NCI-H2107 treated with DMSO at 0.1 percent for 48 hours (cell line): ENCODE data around the gene STRN3.
"Not testable (repeated sequence)": the region's sequence is repeated elsewhere in the genome, so short reads cannot be mapped to it uniquely, and the experiment has no call there.

Experiments used
- DNase-seq: peaks from one replicate; lab custom pipeline; 2025; ENCODE audit not compliant: unreplicated experiment; lab: John Stamatoyannopoulos, UW

STRN3 gene

DNA sequence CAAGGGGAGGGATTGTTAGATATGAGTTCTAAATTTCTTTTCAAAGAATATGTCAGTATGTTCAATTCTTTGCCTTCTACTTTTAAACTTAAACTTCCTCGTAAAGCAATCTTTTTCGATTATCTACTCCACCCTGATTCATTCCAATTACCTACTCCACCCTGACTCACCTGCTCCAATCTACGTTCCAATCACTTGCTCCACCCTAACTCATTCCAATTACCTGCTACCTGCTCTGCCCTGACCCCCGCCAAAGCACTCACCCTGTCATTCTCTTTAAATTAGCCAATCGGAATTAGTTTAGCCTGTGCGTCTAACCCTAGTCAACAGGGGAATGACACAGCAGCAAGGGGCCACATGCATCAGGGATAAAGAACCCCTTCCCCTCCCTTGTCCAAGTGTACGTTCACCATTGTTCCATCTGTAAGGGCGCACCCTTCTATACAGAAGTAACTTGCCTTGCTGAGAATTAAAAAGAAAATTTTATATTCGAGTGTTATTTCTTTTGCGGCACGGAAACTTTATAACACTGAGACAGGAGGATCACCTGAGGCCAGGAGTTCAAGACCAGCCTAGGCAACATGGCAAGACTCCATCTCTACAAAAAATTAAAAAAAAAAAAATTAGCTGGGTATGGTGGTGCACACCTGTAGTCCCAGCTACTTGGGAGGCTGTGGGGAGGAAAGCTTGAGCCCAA, 54.0 kb downstream of the STRN3 start:
- not testable (repeated sequence) for DNase-seq

DNA sequence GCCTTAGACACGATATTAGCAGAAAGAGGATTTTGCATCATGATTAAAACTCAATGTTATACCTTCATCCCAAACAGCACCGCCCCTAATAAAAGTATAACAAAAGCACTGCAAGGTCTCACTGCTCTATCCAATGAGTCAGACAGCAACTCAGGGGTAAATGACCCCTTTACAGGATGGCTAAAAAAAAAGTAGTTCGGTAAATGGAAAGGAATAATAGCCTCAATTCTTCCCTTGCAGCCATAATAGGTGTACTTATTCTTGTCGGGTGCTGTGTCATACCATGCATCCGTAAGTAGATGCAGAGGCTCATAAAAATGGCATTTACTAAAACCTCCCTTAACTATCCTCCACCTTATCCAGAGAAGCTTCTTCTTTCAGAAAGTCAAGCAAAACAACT, 54.6 kb downstream of the STRN3 start:
- DNase-seq = no peak

DNA sequence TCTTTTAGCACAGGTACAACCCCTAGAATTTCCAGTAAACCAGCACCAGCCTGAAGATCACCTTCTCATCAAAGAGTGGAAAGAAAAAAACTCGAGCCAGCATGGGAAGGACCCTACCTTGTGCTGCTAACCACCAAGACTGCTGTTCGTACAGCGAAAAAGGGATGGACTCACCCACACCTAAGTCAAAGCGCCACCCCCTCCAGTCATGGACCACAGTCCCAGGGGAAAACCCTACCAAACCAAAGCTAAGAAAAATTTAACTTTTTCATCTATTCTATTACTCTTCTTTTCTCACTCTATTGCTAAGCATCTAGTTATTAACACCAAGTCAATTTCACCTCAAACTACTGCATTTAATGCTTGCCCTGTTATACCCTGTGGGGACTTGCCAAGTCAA, 56.4 kb downstream of the STRN3 start:
- DNase-seq = not testable (repeated sequence)

DNA sequence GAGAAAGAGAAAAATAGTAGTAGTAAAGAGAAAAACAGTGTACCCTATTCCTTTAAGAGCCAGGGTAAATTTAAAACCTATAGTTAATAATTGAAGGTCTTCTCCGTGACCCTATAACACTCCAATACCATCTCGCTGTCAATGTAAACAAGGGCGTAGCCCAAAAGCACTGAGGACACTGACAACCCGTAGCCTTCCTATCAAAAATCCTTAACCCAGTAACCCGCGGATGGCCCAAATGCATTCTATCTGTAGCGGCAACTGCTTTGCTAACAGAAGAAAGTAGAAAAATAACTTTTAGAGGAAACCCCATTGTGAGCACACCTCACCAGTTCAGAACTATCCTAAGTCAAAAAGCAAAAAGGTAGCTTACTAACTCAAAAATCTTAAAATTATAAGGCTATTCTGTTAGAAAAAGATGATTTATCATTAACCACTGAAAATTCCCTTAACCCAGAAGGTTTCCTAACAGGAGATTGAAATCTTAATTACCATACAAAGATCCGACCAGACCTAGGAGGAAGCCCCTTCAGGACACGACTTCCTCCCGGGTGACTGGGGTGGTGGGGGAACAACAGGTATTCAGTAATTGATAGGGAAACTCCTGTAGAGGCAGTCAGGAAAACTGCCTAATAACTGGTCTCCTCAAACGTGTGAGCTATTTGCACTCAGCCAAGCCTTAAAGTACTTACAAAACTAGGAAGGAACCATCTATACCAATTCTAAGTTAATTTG, 58.6 kb downstream of the STRN3 start:
- not testable (repeated sequence) for DNase-seq

DNA sequence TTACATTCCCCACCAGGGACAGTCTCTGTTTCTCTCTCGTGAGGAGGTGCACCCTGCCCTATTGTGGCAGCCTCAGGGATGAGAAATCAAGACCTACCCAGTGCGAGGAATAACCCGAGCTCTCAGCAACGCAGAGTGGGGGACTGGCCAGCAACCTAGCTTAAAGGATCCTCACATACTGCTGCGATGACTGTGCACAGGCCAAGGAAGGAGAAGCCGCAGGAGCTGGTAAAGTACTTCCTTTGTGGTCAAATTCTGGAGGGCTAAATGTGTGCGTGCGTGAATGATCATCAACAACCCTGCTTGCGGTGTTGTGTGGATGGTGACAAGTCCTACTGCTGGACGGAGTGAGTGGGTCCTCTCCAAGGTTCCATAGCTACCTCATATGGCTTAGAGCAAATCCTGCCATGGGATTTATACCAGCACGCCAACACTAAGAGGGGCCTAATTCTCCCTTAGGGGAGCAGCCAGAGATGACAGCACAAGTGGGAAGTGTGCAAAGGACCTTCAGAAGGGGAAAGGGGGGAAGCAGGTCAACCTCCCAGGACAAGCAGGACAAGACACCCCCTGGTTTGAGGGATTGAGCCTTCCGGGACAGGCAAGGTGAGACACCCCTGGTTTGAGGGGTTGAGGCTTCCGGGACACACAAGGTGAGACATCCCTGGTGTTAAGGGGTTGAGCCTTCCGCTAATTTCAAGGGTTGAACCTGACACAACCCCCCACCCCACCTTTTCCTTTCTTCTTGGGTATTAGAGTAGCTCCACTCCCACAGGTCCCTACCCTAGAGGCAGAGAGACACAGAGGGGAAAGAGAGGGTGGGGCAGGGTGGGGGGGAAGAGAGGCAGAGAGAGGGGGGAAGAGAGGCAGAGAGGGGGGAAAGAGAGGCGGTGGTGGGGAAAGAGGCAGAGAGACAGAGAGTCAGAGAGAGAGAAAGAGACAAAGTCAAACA, 59.5 kb downstream of the STRN3 start:
- DNase-seq = no peak

DNA sequence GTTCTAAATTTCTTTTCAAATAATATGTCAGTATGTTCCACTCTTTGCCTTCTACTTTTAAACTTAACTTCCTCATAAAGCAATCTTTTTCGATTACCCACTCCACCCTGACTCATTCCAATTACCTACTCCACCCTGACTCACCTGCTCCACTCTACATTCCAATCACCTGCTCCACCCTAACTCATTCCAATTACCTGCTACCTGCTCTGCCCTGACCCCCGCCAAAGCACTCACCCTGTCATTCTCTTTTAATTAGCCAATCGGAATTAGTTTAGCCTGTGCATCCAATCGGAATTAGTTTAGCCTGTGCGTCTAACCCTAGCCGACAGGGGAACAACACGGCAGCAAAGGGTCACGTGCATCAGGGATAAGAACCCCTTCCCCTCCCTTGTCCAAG, 60.3 kb downstream of the STRN3 start:
- not testable (repeated sequence) for DNase-seq

DNA sequence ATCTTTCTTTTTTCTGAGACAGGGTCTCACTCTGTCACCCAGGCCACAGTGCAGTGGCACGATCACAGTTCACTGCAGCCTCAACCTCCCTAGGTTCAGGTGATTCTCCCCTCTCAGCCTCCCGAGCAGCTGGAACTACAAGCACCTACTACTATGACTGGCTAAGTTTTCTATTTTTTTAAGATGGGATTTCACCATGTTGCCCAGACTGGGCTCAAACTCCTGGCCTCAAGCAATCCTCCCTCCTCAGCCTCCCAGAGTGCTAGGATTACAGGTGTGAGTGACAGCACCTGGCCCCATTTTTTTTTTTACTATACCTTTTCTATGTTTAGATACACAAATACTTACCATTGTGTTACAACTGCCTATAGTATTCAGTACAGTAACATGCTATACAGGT, 63.6 kb downstream of the STRN3 start:
- not testable (repeated sequence) for DNase-seq

DNA sequence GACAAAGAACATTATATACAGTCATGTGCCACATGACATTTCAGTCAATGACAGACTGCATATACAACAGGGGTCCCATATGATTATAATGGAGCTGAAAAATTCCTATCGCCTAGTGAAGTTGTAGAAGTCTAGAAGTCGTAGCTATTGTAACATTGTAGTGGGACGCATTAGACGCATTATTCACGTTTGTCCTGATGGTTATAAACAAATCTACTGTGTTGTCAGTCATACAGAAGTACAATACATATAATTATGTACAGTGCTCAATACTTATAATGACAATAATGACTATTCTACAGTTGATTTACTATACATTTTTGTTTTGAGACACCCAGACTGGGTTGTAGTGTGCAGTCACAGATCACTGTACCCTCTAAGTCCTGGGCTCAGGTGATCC, 64.8 kb downstream of the STRN3 start:
- DNase-seq = no peak

DNA sequence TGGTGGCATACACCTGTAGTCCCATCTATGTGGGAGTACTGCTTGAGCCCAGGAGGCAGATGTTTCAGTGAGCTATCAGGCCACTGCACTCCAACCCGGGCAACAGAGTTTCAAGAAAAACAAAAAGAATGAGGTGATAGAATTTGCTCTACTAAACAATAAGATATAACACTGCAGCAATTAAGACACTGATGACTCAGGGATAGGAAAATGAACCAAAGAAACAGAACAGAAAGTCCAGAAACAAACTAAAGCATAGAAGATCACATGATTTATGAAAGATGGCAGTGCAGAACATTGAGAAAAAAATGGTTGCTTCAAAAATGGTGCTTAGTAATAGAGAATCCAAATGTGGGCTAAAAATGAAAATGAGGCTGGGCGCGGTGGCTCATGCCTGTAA, 66.0 kb downstream of the STRN3 start:
- DNase-seq = no peak

DNA sequence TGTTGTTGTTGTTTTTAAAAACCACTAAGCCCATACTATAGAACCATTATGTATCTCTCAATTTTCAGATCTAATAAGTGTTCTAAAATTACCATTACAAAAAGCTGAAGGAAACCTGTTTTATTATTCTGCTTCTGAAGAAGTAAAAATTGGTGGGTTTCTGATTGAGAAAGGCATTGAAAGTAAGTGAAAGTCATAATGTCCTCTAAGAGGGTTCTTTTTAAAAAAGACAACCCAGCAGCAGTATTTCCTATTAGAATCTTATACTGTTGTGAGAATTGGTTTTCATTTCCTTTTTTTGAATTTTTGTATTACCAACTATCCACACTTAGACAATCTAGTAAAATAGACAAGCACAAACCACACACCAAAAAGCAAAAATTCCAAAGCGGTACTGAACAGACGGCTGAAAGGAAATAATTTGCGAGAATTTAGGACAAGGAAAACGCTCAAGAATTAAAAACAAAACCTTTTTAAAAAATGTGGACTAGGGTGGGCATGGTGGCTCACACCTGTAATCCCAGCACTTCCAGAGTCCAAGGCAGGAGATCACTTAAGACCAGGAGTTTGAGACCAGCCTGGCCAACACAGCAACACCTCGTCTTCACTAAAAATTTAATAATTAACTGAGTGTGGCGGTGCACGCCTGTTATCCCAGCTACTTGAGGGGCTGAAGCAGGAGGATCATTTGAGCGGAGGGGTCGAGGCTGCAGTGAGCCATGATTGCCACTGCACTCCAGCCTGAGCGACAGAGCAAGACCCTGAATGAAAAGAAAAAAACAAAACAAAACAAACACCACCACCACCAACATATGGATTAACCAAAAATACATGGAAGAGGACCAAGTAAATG, 67.4 kb downstream of the STRN3 start:
- no peak for DNase-seq

DNA sequence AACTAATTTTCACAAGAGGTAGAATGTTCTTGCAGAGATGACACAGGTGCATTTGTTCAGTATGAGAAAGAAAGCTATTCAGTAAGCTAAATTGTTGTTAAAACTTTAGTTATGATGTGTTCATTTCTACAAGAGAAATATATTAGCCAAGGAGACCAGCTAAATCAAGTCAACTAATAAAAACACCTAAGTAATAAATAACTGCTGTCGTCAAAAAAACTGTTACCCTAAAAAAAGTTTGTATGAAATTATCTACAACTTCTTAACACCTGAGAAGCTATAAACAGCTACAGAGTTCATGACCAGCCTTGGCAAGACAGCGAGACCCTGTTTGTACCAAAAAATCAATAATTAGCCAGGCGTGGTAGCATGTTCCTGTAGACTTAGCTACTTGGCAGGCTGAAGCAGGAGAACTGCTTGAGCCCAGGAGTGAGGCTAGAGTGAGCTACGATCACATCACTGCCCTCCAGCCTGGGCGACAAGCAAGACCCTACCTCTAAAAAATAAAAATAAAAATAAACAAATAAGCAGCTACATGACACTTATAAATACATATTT, 68.3 kb downstream of the STRN3 start:
- DNase-seq = no peak

DNA sequence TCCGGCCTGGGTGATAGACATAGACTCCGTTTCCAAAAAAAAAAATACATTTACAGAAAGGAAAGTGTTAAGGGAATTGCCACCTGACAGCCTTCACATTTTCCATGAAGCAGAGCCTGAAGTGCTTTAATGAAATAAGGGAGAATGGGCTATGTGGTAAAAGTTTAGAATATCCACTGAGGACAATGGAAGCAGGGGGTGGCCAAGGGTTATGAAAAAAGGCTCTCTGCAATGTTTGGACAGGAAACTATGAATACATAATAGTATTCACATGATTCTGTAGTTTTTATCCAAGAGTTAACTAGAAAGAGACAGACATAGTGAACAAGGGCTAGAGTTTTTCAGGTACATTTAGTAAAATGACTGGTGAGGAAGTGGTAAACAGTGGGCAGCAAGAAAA, 76.5 kb downstream of the STRN3 start:
- no peak for DNase-seq

DNA sequence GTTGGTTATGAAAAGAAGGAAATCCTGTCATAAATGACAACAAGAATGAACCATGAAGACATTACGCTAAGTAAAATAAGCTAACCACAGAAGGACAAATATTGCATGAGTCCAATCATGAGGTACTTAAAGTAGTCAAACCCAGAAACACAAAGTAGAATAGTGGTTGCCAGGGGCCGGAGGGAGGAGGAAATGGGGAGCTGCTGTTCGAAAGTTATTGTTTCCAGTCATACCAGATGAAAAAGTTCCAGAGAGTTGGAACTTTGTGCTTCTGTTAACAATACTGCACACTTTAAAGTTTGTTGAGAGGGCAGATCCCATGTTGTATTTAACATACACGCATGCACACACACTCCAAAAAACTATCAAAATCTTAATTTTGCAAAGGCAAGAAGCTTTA, 82.5 kb downstream of the STRN3 start:
- DNase-seq = no peak

DNA sequence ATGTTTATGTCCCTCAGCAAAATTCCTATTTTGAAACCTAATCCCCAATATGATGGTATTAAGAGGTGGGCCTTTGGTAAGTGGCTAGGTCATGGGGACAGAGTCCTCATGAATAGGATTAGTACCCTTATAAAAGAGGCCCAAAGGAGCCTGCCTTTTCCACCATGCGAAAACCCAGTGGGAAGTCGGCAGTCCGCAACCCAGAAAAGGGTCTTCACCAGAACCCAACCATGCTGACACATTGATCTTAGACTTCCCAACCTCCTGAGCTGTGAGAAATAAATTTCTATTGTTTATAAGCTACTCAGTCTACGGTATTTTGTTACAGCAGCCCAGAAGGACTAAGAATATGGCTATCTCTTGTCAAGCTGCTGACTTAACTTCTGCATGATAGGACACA, 85.3 kb downstream of the STRN3 start:
- no peak for DNase-seq

DNA sequence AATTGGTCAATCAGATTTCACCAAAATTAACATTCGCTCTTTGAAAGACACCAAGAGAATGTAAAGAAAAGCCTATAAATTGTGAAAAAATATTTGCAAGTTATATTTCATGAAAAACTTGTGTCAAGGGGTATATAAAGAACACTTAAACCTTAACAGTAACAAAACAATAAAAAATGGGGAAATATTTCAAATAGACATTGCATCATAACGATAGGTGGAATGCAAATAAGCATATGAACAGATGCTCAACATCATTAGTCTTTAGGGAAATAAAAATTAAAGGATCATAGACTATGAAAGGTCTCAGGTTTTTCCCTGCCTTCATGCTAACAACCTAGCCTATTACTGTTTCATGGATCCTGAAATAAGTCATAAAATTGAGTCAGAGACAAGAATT, 87.6 kb downstream of the STRN3 start:
- DNase-seq = no peak

DNA sequence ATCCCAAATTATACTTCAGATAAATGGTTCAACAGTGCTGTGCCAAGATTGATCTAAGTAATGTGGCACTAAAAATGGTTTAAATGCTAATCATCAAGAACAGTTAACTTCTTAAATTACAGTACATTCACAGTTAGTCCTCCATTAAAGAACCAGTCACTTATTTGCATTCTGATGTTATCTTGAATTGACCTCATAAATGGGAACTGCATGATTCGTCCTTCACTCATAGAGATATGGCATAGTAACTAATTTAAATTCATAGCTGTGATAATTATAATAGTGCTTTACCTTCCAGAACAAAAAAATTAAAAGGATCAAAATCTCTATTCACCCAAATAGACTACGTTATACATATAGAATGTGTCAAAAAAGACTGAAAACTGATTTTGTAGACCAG, 90.7 kb downstream of the STRN3 start:
- DNase-seq = no peak

DNA sequence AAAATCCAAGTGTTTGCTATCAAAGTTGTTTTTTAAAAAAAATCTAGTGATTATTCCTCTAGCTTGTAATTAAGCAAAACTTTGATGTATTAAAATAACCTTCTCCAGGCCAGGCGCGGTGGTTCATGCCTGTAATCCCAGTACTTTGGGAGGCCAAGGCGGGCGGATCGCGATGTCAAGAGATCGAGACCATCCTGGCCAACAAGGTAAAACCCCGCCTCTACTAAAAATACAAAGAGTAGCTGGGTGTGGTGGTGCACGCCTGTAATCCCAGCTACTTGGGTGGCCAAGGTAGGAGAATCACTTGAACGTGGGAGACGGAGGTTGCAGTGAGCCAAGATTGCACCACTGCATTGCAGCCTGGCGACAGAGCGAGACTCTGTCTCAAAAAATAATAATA, 92.2 kb downstream of the STRN3 start:
- DNase-seq = not testable (repeated sequence)

DNA sequence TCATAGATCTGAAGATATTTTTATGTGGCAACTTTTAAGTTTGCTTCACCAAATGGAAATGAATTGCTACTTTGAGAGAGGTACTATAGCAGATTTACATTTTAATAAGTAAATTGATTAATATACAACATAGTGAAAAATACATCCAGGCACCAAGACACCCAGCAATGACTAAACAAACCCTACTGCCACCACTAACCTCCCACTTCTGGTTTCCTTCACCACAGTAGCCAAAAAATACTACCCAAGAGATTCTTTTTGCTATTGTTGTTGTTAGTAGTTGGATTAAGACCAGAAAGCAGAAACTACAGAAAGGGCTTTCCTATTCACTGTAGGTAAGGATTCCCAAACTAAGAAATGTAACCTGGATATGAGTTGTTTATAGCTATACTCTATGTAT, 97.7 kb downstream of the STRN3 start:
- no peak for DNase-seq

DNA sequence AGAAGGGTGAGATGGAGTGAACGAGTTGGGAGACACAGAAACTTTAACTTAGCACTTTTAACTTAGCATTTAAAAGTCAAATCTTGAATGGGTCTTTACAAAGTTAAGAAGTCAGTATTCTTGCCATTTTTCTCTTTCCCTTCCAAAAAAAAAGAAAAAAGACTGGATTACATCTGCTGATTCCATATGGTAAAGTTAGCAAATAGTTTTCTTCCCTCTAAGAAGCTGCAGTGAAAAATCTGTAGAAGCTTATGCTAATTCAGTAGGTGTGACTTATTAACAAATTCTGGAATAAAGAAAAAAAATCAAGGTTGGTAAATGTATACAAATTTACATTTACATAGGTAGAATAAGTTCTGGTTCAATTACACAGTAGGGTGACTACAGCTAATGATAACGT, 100.9 kb downstream of the STRN3 start:
- DNase-seq = no peak

DNA sequence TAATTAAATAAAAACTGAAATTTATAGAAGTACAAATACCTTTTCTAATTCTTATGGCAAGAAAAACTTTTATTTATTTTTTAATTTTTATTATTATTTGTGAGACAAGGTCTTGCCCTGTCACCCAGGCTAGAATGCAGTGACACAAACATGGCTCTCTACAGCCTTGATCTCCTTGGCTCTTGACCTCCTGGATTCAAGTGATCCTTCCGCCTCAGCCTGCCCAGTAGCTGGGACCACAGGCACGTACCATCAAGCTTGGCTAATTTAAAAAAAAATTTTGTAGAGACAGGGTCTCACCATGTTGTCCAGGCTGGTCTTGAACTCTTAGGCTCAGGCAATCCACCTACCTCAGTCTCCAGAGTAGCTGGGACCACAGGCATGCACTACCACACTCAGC, 104.4 kb downstream of the STRN3 start:
- DNase-seq = no peak
